IMR-90 (cell line): ENCODE results near the gene IFT81.

Experiments used
- FOS ChIP-seq: fragments of 150-350 bp; IDR thresholded peaks from 2 replicates; pipeline ENCODE4 v1.6.1; 2016; ENCODE audit warnings: low read depth, low read length
- MXI1 ChIP-seq: IDR thresholded peaks from 2 replicates; pipeline ENCODE4 v1.6.1; 2012; ENCODE audit warnings: low read depth, mild to moderate bottlenecking, low read length, moderate library complexity, borderline replicate concordance
- POLR2A ChIP-seq: IDR thresholded peaks from 2 replicates; pipeline ENCODE4 v1.6.1; 2012; ENCODE audit warnings: mild to moderate bottlenecking, low read depth, low read length

DNA sequence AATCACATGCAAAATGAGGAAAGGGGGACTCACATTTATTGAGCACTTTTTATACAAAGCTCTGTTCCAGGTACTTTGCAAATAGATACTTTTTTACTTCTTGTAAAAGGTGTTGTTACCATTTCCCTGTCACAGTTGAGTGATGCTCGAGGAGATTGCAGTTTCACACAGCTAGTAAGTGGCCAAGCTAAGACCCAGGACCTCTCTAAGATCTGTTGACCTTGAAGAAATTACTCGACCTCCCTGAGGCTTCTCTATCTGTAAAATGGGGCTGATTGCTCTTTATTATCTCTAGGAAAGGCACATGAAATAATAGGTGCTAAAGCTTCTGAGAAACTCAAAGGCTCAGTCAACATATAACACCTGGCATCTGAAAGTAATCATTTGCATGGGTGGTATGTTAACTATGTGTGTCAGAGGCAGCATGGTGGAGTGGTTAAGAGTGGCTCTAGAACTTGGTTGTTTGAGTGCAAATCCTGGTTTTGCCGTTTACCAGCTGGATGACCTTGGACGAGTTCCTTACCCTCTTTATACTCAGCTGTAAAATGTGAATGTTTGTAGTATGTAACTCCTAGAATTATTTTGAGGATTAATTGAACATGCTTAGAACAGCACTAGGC lies 41.5 kb downstream of the IFT81 start:
- TF ChIP-seq MXI1 (no peak), FOS (no peak), POLR2A (no peak)
